ENCODE data around the gene GDE1. TPM values are rescaled to one million over a fixed set of nuclear protein-coding genes. Genes with fewer than 3 reads are reported as not detected.
A peak's percentile ranks its signal among the peaks of the same experiment; 100 is the strongest.

Gene GDE1, protein sequence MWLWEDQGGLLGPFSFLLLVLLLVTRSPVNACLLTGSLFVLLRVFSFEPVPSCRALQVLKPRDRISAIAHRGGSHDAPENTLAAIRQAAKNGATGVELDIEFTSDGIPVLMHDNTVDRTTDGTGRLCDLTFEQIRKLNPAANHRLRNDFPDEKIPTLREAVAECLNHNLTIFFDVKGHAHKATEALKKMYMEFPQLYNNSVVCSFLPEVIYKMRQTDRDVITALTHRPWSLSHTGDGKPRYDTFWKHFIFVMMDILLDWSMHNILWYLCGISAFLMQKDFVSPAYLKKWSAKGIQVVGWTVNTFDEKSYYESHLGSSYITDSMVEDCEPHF
- total RNA-seq = 111 and 124 TPM in 2 replicates

DNA sequence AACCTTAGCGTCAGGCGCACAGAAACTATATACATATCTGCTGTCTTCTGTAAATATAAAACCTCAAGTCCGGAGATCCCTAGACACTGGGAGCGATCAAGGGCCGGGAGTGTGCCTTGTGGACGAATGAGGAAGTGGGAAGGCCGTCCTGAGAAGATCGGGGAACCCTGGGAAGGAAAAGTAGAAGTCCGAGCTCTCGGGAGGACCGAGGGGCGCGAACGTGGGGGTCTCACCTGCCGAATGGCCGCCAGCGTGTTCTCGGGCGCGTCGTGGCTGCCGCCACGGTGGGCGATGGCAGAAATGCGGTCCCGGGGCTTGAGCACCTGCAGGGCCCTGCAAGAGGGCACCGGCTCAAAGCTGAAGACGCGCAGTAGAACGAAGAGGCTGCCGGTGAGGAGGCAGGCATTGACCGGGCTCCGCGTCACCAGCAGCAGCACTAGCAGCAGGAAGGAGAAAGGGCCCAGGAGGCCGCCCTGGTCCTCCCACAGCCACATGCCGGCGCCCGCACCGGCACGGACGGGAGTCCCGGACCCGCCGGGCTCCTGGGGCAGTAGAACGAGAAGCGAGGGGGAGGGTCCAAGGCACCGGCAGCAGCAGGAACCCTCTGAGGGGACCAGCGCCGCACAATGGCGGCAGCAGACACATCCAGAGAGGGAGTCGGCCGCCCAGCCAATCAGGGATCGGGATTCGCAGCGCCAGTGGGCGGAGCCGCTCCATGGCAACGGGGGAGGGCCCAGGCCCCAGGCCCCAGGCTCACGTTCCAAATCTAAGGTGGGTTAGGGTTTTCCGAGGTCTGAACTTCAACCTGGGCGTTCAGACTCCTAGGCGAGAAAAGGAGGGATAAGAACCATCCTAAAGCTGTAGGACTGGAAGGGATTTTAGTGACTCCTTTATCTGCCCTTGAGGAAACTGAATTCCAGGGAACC, at the start of gene GDE1:
Gene GDE1, minus strand, starts transcription at position 628 of the 926 bp plus-strand sequence. Its CDS starts 134 bp downstream, at position 494.
- H3K36me3 ChIP-seq (ENCODE audit: control insufficient read depth, insufficient read depth, low read length) = no peaks in the 10 kb centered on the region
- no peaks in the 10 kb centered on the region for H3K27me3 ChIP-seq (ENCODE audit: control insufficient read depth, insufficient read depth, low read length)
- TF ChIP-seq, protein P1, sequence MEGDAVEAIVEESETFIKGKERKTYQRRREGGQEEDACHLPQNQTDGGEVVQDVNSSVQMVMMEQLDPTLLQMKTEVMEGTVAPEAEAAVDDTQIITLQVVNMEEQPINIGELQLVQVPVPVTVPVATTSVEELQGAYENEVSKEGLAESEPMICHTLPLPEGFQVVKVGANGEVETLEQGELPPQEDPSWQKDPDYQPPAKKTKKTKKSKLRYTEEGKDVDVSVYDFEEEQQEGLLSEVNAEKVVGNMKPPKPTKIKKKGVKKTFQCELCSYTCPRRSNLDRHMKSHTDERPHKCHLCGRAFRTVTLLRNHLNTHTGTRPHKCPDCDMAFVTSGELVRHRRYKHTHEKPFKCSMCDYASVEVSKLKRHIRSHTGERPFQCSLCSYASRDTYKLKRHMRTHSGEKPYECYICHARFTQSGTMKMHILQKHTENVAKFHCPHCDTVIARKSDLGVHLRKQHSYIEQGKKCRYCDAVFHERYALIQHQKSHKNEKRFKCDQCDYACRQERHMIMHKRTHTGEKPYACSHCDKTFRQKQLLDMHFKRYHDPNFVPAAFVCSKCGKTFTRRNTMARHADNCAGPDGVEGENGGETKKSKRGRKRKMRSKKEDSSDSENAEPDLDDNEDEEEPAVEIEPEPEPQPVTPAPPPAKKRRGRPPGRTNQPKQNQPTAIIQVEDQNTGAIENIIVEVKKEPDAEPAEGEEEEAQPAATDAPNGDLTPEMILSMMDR (IDR thresholded peaks at IDR 0.05; ENCODE audit: insufficient read depth, low read length, severe bottlenecking) = peak; percentile 46
- FAIRE-seq = no peak
- DNase-seq (ENCODE audit: low read depth) = peak; percentile 75
- H3K4me3 ChIP-seq (ENCODE audit: low read depth, low read length) = peak within 1 kb of the TSS; percentile 84

DNA sequence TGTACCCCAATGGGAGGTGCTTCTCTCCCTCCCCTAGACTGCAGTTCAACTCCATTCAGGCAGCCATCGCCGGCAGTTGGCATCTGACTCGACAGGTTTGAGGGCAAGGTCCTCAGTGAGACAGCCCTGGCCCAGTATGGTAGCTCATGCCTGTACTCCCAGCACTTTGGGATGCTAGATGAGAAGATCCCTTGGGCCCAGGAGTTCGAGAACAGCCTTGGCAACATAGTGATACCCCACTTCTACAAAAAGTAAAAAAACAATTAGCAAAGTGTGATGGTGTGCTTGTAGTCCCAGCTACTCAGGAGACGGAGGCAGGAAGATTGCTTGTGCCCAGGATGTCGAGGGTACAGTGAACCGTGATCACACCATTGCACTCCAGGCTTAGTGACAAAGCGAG, 45.7 kb upstream of the GDE1 start:
- DNase-seq (ENCODE audit: low read depth) (no peak), FAIRE-seq (no peak)
- Histone ChIP-seq H3K36me3 (ENCODE audit: control insufficient read depth, insufficient read depth, low read length) (peaks cover 6% of the 10 kb centered on the region), H3K4me3 (ENCODE audit: low read depth, low read length) (no peak overlapping the region), H3K27me3 (ENCODE audit: control insufficient read depth, insufficient read depth, low read length) (no peaks in the 10 kb centered on the region)
- TF ChIP-seq, protein P1 (IDR thresholded peaks at IDR 0.05; ENCODE audit: insufficient read depth, low read length, severe bottlenecking) = no peak

DNA sequence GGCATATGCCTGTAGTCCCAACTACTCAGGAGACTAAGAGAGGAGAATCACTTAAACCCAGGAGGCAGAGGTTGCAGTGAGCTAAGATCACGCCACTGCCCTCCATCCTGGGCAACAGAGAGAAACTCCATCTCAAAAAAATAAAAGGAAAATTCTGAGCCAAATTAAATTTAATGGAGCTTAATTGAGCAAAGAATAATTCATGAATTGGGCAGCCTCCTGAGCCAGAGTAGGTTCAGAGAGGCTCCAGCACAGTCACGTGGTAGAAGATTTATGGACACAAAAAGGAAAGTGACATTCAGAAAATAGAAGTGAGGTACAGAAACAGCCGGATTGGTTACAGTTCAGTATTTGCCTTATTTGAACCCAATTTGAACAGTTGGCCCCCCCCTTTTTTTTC, 44.5 kb upstream of the GDE1 start:
- TF ChIP-seq, protein P1 (IDR thresholded peaks at IDR 0.05; ENCODE audit: insufficient read depth, low read length, severe bottlenecking) = no peak
- DNase-seq (ENCODE audit: low read depth) (no peak), FAIRE-seq (no peak)
- H3K4me3 ChIP-seq (ENCODE audit: low read depth, low read length) = no peak overlapping the region
- H3K36me3 ChIP-seq (ENCODE audit: control insufficient read depth, insufficient read depth, low read length) = peaks cover 6% of the 10 kb centered on the region
- H3K27me3 ChIP-seq (ENCODE audit: control insufficient read depth, insufficient read depth, low read length) = no peaks in the 10 kb centered on the region

DNA sequence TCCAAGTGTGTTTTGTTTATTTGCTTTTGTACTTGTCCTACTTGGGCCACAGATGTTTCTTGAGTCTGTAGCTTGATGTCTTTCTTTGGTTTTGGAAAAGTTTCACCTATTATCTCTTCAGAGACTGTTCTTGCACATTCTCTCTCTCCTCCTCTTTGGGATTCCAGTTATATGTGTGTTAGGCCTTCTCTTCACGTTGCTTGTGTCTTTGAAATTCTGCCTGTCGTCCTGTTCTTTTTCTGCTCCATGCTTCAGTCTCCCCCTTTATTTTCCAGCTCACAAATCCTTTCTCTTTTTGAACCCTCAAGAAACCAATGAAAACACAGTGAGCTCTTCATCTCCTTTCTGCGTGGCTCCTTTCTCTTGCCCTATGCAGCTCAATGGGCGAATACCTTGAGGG, 41.5 kb upstream of the GDE1 start:
- peaks cover 1% of the 10 kb centered on the region for H3K36me3 ChIP-seq (ENCODE audit: control insufficient read depth, insufficient read depth, low read length)
- DNase-seq (ENCODE audit: low read depth) = no peak
- no peaks in the 10 kb centered on the region for H3K27me3 ChIP-seq (ENCODE audit: control insufficient read depth, insufficient read depth, low read length)
- TF ChIP-seq, protein P1 (IDR thresholded peaks at IDR 0.05; ENCODE audit: insufficient read depth, low read length, severe bottlenecking) = no peak
- FAIRE-seq = no peak
- no peak overlapping the region for H3K4me3 ChIP-seq (ENCODE audit: low read depth, low read length)

DNA sequence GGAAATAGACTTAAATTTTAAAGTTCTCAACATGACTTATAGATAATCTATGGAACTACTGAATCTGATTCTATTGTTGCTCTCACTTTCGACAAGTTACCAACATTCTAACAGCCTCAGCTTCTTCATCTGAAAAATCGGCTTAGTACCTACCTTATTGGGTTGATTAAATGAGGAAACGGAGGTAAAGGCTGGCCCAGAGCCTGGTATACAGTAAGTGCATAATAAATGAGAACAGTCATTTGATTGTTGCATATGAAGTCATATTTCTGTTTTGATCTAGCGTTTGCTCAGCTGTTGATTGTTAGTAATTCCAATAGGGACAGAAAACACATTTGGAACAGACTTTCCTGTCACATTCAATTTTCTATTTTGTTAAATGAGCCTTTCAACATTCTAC, 38.2 kb upstream of the GDE1 start:
- TF ChIP-seq, protein P1 (IDR thresholded peaks at IDR 0.05; ENCODE audit: insufficient read depth, low read length, severe bottlenecking) = no peak
- no peak for FAIRE-seq

More for the DNA sequence above, 38.2 kb upstream of the GDE1 start:
- Histone ChIP-seq H3K27me3 (ENCODE audit: control insufficient read depth, insufficient read depth, low read length) (no peaks in the 10 kb centered on the region), H3K4me3 (ENCODE audit: low read depth, low read length) (no peak overlapping the region), H3K36me3 (ENCODE audit: control insufficient read depth, insufficient read depth, low read length) (peaks cover under 1% of the 10 kb centered on the region)
- no peak for DNase-seq (ENCODE audit: low read depth)
